HG03175 (cell line): ENCODE measurements around the gene STIM1.

Source experiments
- ATAC-seq: cut with Tn5 transposase; IDR thresholded peaks from one replicate; pipeline ENCODE4 v1.9.1; 2021; ENCODE audit warnings: mild to moderate bottlenecking, moderate library complexity; ENCODE audit not compliant: unreplicated experiment

Gene STIM1

GRCh38 chr11:3909901-3910300 is 54.4 kb downstream of the STIM1 start:
- ATAC-seq, result no peak

GRCh38 chr11:3911908-3912505 is 56.5 kb downstream of the STIM1 start:
- ATAC-seq, result no peak

- no peak for ATAC-seq
Observed at GRCh38 chr11:3913921-3914320, 58.5 kb downstream of the STIM1 start.

- no peak for ATAC-seq
Observed at GRCh38 chr11:3914805-3915204, 59.3 kb downstream of the STIM1 start.

- no peak for ATAC-seq
Observed at GRCh38 chr11:3916962-3917361, 61.5 kb downstream of the STIM1 start.

- ATAC-seq, result peak; percentile 59
Observed at GRCh38 chr11:3920148-3920852, 64.8 kb downstream of the STIM1 start.

- no peak for ATAC-seq
Observed at GRCh38 chr11:3922056-3922455, 66.6 kb downstream of the STIM1 start.

- ATAC-seq, result no peak
Observed at GRCh38 chr11:3925513-3925912, 70.0 kb downstream of the STIM1 start.

GRCh38 chr11:3926458-3927095 is 71.1 kb downstream of the STIM1 start:
- no peak for ATAC-seq

- no peak for ATAC-seq
Observed at GRCh38 chr11:3927129-3927796, 71.8 kb downstream of the STIM1 start.

- ATAC-seq, result no peak
Observed at GRCh38 chr11:3929232-3929631, 73.8 kb downstream of the STIM1 start.

- ATAC-seq, result no peak
Observed at GRCh38 chr11:3929649-3930048, 74.2 kb downstream of the STIM1 start.

- ATAC-seq, result no peak
Observed at GRCh38 chr11:3932698-3933097, 77.2 kb downstream of the STIM1 start.

- ATAC-seq, result no peak
Observed at GRCh38 chr11:3933165-3933628, 77.7 kb downstream of the STIM1 start.

GRCh38 chr11:3934658-3935057 is 79.2 kb downstream of the STIM1 start:
- no peak for ATAC-seq

GRCh38 chr11:3936517-3936916 is 81.1 kb downstream of the STIM1 start:
- ATAC-seq, result no peak

GRCh38 chr11:3939211-3939610 is 83.7 kb downstream of the STIM1 start:
- no peak for ATAC-seq

- no peak for ATAC-seq
Observed at GRCh38 chr11:3939651-3940190, 84.3 kb downstream of the STIM1 start.

- no peak for ATAC-seq
Observed at GRCh38 chr11:3942160-3942955, 86.9 kb downstream of the STIM1 start.

GRCh38 chr11:3942956-3943497 is 87.6 kb downstream of the STIM1 start:
- ATAC-seq, result no peak
